Heart right ventricle (tissue), 16 donors: ENCODE data around the gene NXNL1. TPM values are rescaled to one million over a fixed set of nuclear protein-coding genes. Genes with fewer than 3 reads are reported as not detected.

Experiments
- ATAC-seq, 8 donors: fragments of 200-7000 bp; cut with Tn5 transposase; one replicate each; pipeline ENCODE4 v1.9.1; 2020; ENCODE audit warnings: mild to moderate bottlenecking in 8 of 8, moderate library complexity in 8 of 8, moderate number of reproducible peaks in 1 of 8
- DNase-seq, 2 donors: peaks; one replicate each; pipeline ENCODE4 v3.0.0-alpha.2; 2020
- H3K27ac ChIP-seq, 10 donors: fragments of 200-600 bp; sonication (generic) in 2 of 10; one replicate each; pipeline versions ENCODE4 v1.5.0 to v1.8.0; 2020 to 2022; ENCODE audit warnings: mild to moderate bottlenecking in 3 of 10
- H3K27me3 ChIP-seq, 7 donors: fragments of 200-600 bp; one replicate each; pipeline ENCODE4 v1.8.0; 2021 to 2022; ENCODE audit warnings: mild to moderate bottlenecking in 2 of 7
- H3K36me3 ChIP-seq, 9 donors: fragments of 200-600 bp; sonication (generic) in 1 of 9; one replicate each; pipeline versions ENCODE4 v1.5.0 to v1.8.0; 2020 to 2022; ENCODE audit warnings: mild to moderate bottlenecking in 2 of 9
- H3K4me1 ChIP-seq, 9 donors: fragments of 200-600 bp; sonication (generic) in 1 of 9; one replicate each; pipeline versions ENCODE4 v1.5.0 to v1.8.0; 2020 to 2022; ENCODE audit warnings: mild to moderate bottlenecking in 4 of 9
- H3K4me3 ChIP-seq, 10 donors: fragments of 200-600 bp; sonication (generic) in 2 of 10; one replicate each; pipeline versions ENCODE4 v1.5.0 to v1.8.0; 2020 to 2022; ENCODE audit warnings: mild to moderate bottlenecking in 7 of 10, moderate library complexity in 2 of 10
- H3K9me3 ChIP-seq, 11 donors: fragments of 200-600 bp in 10 of 11; sonication (generic) in 2 of 11; one replicate each; pipeline versions ENCODE4 v1.5.0 to v1.8.0; 2013 to 2022; ENCODE audit warnings: mild to moderate bottlenecking in 2 of 11, control low read depth in 1 of 11, moderate library complexity in 1 of 11
- CTCF ChIP-seq, 9 donors: fragments of 200-600 bp; sonication (generic) in 2 of 9; IDR thresholded peaks; one replicate each; pipeline versions ENCODE4 v1.5.0 to v1.8.0; 2021 to 2022; ENCODE audit warnings: antibody characterized with exemption in 9 of 9, mild to moderate bottlenecking in 5 of 9, moderate library complexity in 1 of 9
- WGBS, 2 donors: extraction: QIAGEN DNeasy Blood & Tissue Kit; methylation state at CpG; one replicate each; pipeline ENCODE4 v1.1.7; 2013; ENCODE audit warnings: inconsistent platforms in 1 of 2; 5-methylcytosine and 5-hydroxymethylcytosine counted together
- intact Hi-C, 10 donors: fragments of 100-400 bp; cut with DNase I; formaldehyde crosslinking; loops; one replicate each; pipeline versions ENCODE4 v1.11.1 to v1.14.2; 2022
- polyA plus RNA-seq, 2 donors: library from polyadenylated mRNA; stranded (reverse); fragments of 200-250 nt; gene quantifications; one replicate each; pipeline ENCODE4 v1.2.3, GENCODE V29; 2013
- total RNA-seq, 10 donors: library from RNA; stranded (reverse); fragmentation: NEBNext Ultra II Directional in 3 of 10; extraction: Animal tissue kit (Norgen Biotek cat#: 25700) in 3 of 10; gene quantifications; one replicate each; pipeline versions ENCODE4 v1.2.1 to v1.2.4, GENCODE V29; 2021 to 2023
- donor health status: Arrhythmogenic right ventricular cardiomyopathy.
- donor health status: ischemic (EF 13 %, LVEDD 7.1; RV severe dilation, severe dysfunction).
- donor health status: healthy with polysubstance abuse.
- donor health status: DM: no; HTN: yes; CAD: no.
- donor health status: DM: no; HTN: no; CAD: no.
- donor health status: ischemic (EF 25% LVEDD 6.9; RV normal size, moderate dysfunction).
- donor health status: ischemic (EF 25% LVEDD 5.7; RV mildly dilated, moderate dysfunction).
- donor health status: healthy.
- donor health status: DM: yes; HTN: yes; CAD: no.
- donor health status: Ischemic cardiomyopathy.
- donor health status: ischemic (EF 35%, LVEDD 5.7; RV mildly dilated, moderate dysfunction).
- donor health status: nonischemic (EF 11% LVEDD 7.7; RV severe dilation, severe dysfunction).
- donor health status: DM: yes; HTN: yes; CAD: no.
- donor health status: PGD.
- donor health status: ischemic (EF 29% LVEDD 5.4; RV normal size, mild dysfunction).
- donor health status: nonischemic (EF 23%, LVEDD 6.1; RV moderate dilation, normal function).

NXNL1 gene
- total and polyA plus RNA-seq, 12 donors, result 0.42 to 1.1 (median 0.58) TPM; not detected in 7

GRCh38 chr19:17421942-17422341 lies 38.8 kb downstream of the NXNL1 start:
- 98% methylated on average over 4 of the region's 4 CpGs for WGBS, 2 donors
- no peaks in the 10 kb centered on the region for H3K27me3 ChIP-seq
- intact Hi-C loops, result no loop called here
- no peak for DNase-seq
- TF ChIP-seq CTCF (IDR thresholded peaks at IDR 0.05), result no peak
- no peak overlapping the region for H3K27ac ChIP-seq
- no peaks in the 10 kb centered on the region for H3K9me3 ChIP-seq
- peaks cover 0 to 23% (median 0%) of the 10 kb centered on the region in 9 donors for H3K36me3 ChIP-seq
- H3K4me1 ChIP-seq, result peaks cover 0 to 22% (median 15%) of the 10 kb centered on the region in 9 donors
- H3K4me3 ChIP-seq, result no peak overlapping the region
- ATAC-seq, result no peak

- Histone ChIP-seq H3K4me1 (peaks cover 0 to 22% (median 15%) of the 10 kb centered on the region in 9 donors), H3K27me3 (no peaks in the 10 kb centered on the region), H3K4me3 (peak overlapping the region; percentile 52 to 99 (median 85)), H3K36me3 (peaks cover 0 to 28% (median 0%) of the 10 kb centered on the region in 9 donors), H3K27ac (peak overlapping the region in 9 of 10 donors; percentile 64 to 93 (median 79)), H3K9me3 (no peaks in the 10 kb centered on the region)
- 4% methylated on average over 24 to 25 of the region's 25 CpGs for WGBS, 2 donors
- peak; percentile 34 to 44 for DNase-seq
- peak in 5 of 8 donors; percentile 7 to 61 (median 14) for ATAC-seq
- peak in 2 of 9 donors; percentile 26 to 32 for TF ChIP-seq CTCF (IDR thresholded peaks at IDR 0.05)
- intact Hi-C loops, result no loop called here
Observed at GRCh38 chr19:17420475-17420924, 40.2 kb downstream of the NXNL1 start.

- no peak for TF ChIP-seq CTCF (IDR thresholded peaks at IDR 0.05)
- Histone ChIP-seq H3K4me3 (peak within 1 kb of the TSS; percentile 52 to 99 (median 85)), H3K27ac (peak within 1 kb of the TSS in 9 of 10 donors; percentile 64 to 93 (median 81)), H3K9me3 (no peaks in the 10 kb centered on the region), H3K4me1 (peaks cover 0 to 19% (median 15%) of the 10 kb centered on the region in 9 donors), H3K27me3 (no peaks in the 10 kb centered on the region), H3K36me3 (peaks cover 0 to 35% (median 0%) of the 10 kb centered on the region in 9 donors)
- ATAC-seq (peak; percentile 97 to 99 (median 98)), DNase-seq (peak; percentile 97 to 98)
- 1% methylated on average over 82 to 85 of the region's 85 CpGs for WGBS, 2 donors
- intact Hi-C loops, result loop anchor here in 1 of 10 donors (1.0 kb wide), 1 partner anchor 29 kb away; no protein-coding TSS in a partner anchor
Observed at GRCh38 chr19:17419621-17420474, 40.9 kb downstream of the NXNL1 start, which contains the start of gene MVB12A. Gene MVB12A (plus strand): TSS chr19:17420047. CDS start chr19:17420136, 89 bp downstream.

GRCh38 chr19:17419154-17419620 lies 41.5 kb downstream of the NXNL1 start:
- no peak for TF ChIP-seq CTCF (IDR thresholded peaks at IDR 0.05)
- Histone ChIP-seq H3K36me3 (peaks cover 0 to 42% (median 0%) of the 10 kb centered on the region in 9 donors), H3K4me1 (peaks cover 0 to 19% (median 15%) of the 10 kb centered on the region in 9 donors), H3K4me3 (peak overlapping the region; percentile 8 to 99 (median 83)), H3K27ac (peak overlapping the region in 9 of 10 donors; percentile 64 to 93 (median 79)), H3K27me3 (no peaks in the 10 kb centered on the region), H3K9me3 (no peaks in the 10 kb centered on the region)
- intact Hi-C loops, result loop anchor here in 1 of 10 donors (1.0 kb wide), 1 partner anchor 28 kb away; no protein-coding TSS in a partner anchor
- 30 to 31% methylated on average over 8 of the region's 8 CpGs for WGBS, 2 donors
- no peak for ATAC-seq
- DNase-seq, result no peak
